ACC112 (cell line): ENCODE measurements around the gene PRR3.
A peak's percentile ranks its signal among the peaks of the same experiment; 100 is the strongest.
"Not testable (repeated sequence)": the region's sequence is repeated elsewhere in the genome, so short reads cannot be mapped to it uniquely, and the experiment has no call there.

Source experiments
- H2AFZ ChIP-seq: fragments of 200-600 bp; sonication (generic); one replicate; pipeline ENCODE4 v1.6.0; 2017; ENCODE audit warnings: antibody characterized with exemption, low read length; ENCODE audit not compliant: unreplicated experiment
- H3K27ac ChIP-seq: fragments of 200-600 bp; sonication (generic); 2 replicates; pipeline ENCODE4 v1.5.1; 2014; ENCODE audit warnings: low read depth, mild to moderate bottlenecking, antibody characterized with exemption, low read length, moderate library complexity
- H3K27me3 ChIP-seq: fragments of 200-600 bp; sonication (generic); 2 replicates; pipeline ENCODE4 v1.6.1; 2014; ENCODE audit warnings: mild to moderate bottlenecking, antibody characterized with exemption, low read length, moderate library complexity, mixed read lengths; ENCODE audit not compliant: insufficient read depth
- H3K36me3 ChIP-seq: fragments of 200-600 bp; sonication (generic); 2 replicates; pipeline ENCODE4 v1.6.1; 2016; ENCODE audit warnings: mild to moderate bottlenecking, antibody characterized with exemption, low read length, moderate library complexity, mixed read lengths; ENCODE audit not compliant: insufficient read depth
- H3K4me1 ChIP-seq: fragments of 200-600 bp; sonication (generic); one replicate; pipeline ENCODE4 v1.6.1; 2016; ENCODE audit warnings: low read length, mixed read lengths; ENCODE audit not compliant: insufficient read depth, unreplicated experiment, control insufficient read depth
- H3K4me3 ChIP-seq: fragments of 200-600 bp; sonication (generic); 2 replicates; pipeline ENCODE4 v1.5.1; 2014; ENCODE audit warnings: mild to moderate bottlenecking, low read depth, low read length
- H3K79me2 ChIP-seq: fragments of 200-600 bp; sonication (generic); one replicate; pipeline ENCODE4 v1.6.0; 2016; ENCODE audit warnings: low read length; ENCODE audit not compliant: control insufficient read depth, unreplicated experiment, insufficient read depth

PRR3 gene, protein sequence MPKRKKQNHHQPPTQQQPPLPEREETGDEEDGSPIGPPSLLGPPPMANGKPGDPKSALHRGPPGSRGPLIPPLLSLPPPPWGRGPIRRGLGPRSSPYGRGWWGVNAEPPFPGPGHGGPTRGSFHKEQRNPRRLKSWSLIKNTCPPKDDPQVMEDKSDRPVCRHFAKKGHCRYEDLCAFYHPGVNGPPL

DNA sequence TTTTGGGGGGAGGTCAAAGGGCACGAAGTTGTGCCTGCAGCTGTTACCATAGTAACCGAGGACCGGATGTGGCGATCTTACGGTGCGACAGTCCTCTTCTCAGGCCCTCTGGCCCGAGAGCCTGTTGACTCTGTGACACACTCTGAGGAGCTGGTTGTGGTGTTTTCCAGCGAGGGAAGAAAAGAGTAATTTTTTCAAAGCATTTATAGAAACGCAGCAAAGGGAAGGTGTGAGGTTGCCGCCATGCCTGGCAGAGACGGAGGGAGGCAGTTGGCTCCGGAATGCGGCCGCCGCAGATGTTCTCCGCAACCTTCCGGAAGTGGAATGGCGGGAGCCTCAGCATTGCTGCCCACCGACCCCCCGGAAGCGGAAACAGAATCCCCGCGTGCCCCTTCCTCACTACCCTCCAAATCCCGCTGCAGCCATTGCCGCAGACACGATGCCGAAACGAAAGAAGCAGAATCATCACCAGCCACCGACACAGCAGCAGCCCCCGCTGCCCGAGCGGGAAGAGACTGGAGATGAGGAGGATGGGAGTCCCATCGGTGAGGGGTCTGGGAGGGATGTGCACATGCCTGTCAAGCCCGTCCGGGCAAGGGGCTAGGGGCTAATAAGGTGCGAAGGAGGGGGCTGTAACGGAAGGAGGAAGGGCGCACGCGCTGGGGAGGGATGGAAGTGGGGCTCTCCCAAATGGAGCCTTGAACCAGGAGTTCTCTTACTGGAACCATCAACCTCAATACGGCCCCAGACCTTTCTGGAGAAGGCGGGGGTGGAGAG is at the start of gene PRR3:
TSS of gene PRR3 (plus strand) at position 390 of the 777 bp plus-strand sequence. CDS start at position 440, 50 bp downstream.
- Histone ChIP-seq H3K27me3 (no peaks in the 10 kb centered on the region), H3K4me1 (peaks cover 18% of the 10 kb centered on the region), H3K27ac (peak within 1 kb of the TSS; percentile 91), H3K4me3 (peak within 1 kb of the TSS; percentile 96), H2AFZ (peak within 1 kb of the TSS; percentile 76), H3K79me2 (peaks cover 41% of the 10 kb centered on the region), H3K36me3 (peaks cover 15% of the 10 kb centered on the region)

DNA sequence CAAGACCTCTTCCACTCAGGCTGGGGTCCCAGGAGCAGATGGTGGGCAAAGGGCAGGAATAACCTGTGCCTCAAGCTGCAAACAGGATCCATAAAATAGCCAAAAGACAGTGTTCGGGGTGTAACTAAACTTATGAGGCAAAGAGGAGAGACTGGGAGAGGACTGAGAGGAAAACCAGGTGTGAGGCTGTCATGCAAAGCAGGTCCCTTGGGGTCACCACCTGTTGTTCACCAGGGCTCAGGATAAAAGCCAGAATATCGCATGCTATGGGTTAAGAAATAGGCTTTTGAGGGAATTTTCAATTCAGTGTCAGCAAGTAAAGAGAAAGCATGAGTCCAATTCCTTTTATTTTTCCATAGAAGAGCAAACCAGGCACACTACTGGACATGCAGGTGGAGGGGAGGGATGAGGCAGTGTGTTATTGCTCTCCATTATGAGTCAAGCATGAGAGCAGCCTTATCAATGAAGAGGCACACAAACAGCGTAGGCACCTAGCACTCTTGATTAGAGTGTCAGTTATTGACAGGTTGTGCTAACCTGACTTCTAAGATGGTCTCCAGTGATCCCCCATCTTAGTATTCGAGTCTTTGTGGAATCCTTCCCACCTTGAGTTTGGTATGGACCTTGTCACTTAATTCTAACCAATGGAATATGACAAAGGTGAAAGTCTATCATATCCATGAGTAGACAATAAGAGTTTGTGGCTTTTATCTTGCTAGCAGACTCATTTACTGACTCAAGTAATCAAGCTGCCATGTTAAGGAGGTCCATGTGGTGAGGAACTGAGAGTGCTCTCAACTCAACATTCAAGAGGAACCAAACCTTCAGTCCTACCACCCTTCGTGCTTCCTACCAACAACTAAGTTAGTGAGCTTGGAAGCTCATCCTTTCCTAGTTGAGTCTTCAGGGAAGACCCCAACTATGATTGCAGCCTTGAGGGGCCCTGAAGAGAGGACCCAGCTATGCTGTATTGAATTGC is 49.0 kb upstream of the PRR3 start:
- Histone ChIP-seq H3K4me3 (no peak overlapping the region), H3K27ac (no peak overlapping the region), H3K27me3 (no peaks in the 10 kb centered on the region), H3K4me1 (peaks cover 8% of the 10 kb centered on the region), H3K79me2 (no peaks in the 10 kb centered on the region), H2AFZ (no peak overlapping the region), H3K36me3 (no peaks in the 10 kb centered on the region)

DNA sequence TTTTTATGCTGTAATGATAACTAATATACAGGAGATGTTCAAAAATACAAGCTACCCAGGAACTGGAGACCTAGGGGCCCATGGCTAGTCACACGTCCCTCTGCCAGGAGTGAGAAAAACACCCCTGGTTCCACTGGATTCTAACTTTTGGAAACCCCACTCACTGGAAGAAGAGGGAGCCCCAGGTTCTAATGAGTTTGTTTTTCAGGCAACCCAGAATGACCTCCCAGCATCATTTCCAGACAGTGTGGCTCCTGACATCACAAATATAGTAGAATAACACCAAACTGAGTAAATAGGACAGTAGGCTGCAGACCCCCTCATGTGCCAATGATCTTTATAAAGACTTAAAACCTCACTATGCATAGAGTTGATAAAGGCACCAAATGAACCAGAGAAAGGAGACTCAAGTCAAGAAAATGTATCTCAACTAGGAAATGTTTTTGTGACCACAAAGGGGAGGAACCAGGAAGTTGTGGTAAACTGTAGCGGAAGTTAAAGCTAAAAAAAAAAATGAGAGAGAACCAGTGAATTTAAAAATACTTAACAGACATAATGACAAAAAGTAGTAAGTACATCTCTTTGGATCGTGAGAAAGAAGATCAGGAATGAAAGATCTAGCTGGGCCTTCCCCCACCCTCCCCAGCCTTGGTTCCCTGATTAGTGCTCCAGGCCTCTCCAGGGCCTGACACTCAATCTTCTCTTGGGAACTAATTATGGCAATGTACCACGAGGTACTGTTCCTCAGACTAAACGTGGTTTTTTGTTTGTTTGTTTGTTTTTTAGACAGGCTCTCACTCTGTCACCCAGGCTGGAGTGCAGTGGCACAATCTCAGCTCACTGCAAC is 48.0 kb upstream of the PRR3 start:
- Histone ChIP-seq H3K27me3 (no peaks in the 10 kb centered on the region), H3K79me2 (no peaks in the 10 kb centered on the region), H3K27ac (no peak overlapping the region), H2AFZ (peak overlapping the region; percentile 45), H3K4me3 (no peak overlapping the region), H3K4me1 (peaks cover 8% of the 10 kb centered on the region), H3K36me3 (no peaks in the 10 kb centered on the region)

DNA sequence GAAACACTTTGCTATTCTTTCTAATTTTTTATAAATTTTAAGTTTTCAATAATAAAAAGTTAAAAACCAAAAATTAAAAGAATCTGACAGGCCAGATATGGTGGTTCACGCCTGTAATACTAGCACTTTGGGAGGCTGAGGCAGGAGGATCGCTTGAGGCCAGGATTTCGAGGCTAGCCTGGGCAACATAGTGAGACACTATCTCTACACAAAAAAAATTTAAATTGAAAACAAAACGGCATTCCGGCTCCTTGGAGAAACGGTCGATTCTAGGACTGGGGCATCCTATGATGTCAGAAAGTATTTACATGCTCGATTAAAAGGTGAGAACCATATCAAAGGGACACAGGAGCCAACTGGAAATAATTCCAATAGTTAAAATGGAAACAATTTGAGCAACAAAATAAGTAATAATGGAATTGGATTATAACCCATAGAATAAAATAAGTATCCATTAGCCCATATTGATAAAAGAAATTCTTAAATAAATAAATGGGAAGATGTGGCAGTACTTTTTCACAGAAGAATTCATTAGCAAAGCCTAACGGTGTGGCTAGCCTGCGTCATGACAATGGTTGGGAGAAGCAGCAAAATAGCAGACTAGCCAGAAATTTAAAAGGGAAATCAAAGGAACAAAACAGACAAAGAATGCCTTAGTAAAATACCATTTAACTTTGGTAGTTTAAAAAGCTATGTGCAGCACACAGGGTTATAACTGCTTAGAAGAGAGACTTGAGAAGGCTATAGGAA is 46.5 kb upstream of the PRR3 start:
- H3K4me3 ChIP-seq, result no peak overlapping the region
- no peak overlapping the region for H3K27ac ChIP-seq
- H3K36me3 ChIP-seq, result no peaks in the 10 kb centered on the region
- H3K4me1 ChIP-seq, result peaks cover 8% of the 10 kb centered on the region
- H3K79me2 ChIP-seq, result no peaks in the 10 kb centered on the region
- H3K27me3 ChIP-seq, result no peaks in the 10 kb centered on the region
- H2AFZ ChIP-seq, result no peak overlapping the region

DNA sequence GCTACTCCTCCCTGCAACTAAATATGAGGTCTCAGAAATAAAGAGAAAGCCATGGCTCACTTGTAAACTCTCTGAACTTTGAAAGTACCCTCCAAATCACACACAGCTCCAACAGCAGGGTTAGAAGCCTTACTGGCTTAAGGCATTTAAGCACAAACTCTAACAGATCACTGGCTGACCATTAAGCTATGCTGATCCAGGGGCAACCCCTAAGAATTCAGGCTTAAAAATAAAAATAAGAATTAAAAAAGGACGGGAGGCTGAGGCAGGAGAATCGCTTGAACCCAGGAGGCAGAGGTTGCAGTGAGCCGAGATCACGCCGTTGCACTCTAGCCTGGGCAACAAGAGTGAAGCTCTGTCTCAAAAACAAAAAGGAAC is 45.9 kb upstream of the PRR3 start:
- H3K4me3 ChIP-seq, result no peak overlapping the region
- no peak overlapping the region for H2AFZ ChIP-seq
- H3K36me3 ChIP-seq, result no peaks in the 10 kb centered on the region
- H3K27ac ChIP-seq, result no peak overlapping the region
- H3K27me3 ChIP-seq, result no peaks in the 10 kb centered on the region
- no peaks in the 10 kb centered on the region for H3K79me2 ChIP-seq
- H3K4me1 ChIP-seq, result peaks cover 8% of the 10 kb centered on the region

DNA sequence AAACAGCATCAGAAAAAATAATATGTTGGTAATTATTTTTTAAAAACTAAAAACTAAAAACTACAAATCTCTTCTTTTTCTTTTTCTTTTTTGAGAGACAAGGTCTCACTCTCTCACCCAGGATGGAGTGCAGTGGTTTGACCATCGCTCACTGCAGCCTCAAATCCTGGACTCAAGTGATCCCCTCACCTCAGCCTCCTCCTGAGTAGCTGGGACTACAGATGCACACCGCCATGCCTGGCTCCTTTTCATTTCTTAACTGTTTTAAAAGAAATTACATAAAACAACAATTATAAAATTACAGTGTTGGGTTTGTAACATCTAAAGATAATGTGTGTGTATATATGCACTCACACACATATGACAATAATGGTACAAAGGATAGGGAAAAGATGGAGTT is 43.6 kb upstream of the PRR3 start:
- Histone ChIP-seq H3K4me1 (peaks cover 8% of the 10 kb centered on the region), H2AFZ (no peak overlapping the region), H3K27me3 (no peaks in the 10 kb centered on the region), H3K36me3 (no peaks in the 10 kb centered on the region), H3K27ac (no peak overlapping the region), H3K79me2 (no peaks in the 10 kb centered on the region), H3K4me3 (no peak overlapping the region)

DNA sequence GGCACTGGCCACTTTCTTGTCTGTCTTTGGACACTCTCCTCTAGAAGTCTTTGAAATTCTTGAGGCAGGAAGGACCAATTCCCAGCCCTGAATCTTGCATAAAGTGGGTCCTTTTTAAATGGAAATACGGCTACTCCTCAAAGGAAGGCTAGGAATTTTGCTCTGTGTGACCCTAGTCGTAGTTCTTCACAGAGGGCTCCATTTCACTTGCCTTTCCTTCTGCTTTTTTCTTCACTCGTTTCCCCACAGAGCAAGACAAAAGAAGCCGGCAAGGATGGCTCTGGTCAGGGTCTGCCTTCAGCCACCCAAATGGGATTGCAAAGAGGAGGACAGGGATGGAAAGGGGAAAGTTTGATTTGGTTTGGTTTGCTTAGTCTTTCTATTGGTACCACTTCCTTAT is 42.0 kb upstream of the PRR3 start:
- Histone ChIP-seq H2AFZ (no peak overlapping the region), H3K79me2 (no peaks in the 10 kb centered on the region), H3K4me3 (no peak overlapping the region), H3K36me3 (no peaks in the 10 kb centered on the region), H3K27ac (no peak overlapping the region), H3K27me3 (no peaks in the 10 kb centered on the region), H3K4me1 (no peaks in the 10 kb centered on the region)

DNA sequence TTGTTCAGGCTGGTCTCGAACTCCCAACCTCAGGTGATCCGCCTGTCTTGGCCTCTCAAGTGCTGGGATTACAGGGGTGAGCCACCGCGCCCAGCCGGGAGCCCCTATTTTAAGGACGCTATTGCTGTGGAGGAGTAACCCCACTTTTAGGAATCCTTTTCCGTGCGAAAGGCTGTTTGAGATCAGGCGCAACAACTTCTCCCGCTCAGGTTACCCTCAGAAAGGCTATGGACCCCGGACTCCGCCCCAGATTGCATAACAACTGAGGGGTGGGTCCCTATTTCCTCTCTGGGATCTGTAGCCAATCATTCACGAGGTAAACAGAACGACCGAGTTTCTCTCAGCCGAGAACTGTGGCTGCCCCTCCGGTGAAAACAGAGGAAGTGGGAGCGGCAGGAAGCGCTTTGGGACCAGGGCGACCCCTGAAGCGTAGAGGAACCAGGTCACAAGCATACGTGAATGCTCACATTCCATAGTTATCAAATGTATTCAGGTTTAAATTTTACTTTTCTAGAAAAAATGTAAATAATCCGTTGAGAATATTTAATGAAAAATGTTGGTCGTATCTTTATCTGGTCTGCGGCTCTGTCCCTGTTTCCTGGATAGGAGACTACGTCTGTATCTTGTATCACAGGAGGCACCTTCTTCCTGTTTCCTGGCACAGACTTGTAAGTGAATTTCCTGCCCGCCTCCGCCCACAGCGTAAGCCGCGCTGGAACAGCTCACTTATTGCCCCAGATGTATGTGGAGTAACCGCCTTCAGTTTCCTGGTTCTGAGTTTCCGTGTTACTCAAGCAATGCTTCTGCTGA is 40.9 kb upstream of the PRR3 start:
- H2AFZ ChIP-seq, result peak overlapping the region; percentile 62
- peak overlapping the region; percentile 72 for H3K4me3 ChIP-seq
- peak overlapping the region; percentile 95 for H3K27ac ChIP-seq
- H3K4me1 ChIP-seq, result no peaks in the 10 kb centered on the region
- no peaks in the 10 kb centered on the region for H3K79me2 ChIP-seq
- H3K27me3 ChIP-seq, result no peaks in the 10 kb centered on the region
- no peaks in the 10 kb centered on the region for H3K36me3 ChIP-seq

DNA sequence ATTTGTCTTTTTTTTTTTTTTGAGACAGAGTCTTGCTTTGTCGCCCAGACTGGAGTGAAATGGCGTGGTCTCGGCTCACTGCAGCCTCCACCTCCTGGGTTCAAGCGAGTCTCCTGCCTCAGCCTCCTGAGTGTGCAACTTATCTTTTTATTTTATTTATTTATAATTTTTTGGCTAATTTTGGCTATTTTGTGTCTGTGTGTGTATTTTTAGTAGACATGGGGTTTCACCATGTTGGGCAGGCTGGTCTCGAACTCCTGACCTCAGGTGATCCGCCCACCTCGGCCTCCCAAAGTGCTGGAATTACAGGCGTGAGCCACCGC is 40.4 kb upstream of the PRR3 start:
- H3K4me1 ChIP-seq, H3K79me2 ChIP-seq, H2AFZ ChIP-seq, H3K27me3 ChIP-seq, H3K36me3 ChIP-seq: not testable (repeated sequence)
- H3K4me3 ChIP-seq, result peak overlapping the region; percentile 72
- H3K27ac ChIP-seq, result peak overlapping the region; percentile 95
